HFFc6 (cell line): ENCODE data around the gene PASK. TPM values are rescaled to one million over a fixed set of nuclear protein-coding genes. Genes with fewer than 3 reads are reported as not detected.

ENCODE experiments used
- DNase-seq: peaks from one replicate; pipeline ENCODE4 v3.0.0-alpha.2; 2018
- H3K27ac Mint-ChIP-seq: 2 replicates; pipeline ENCODE4 v1.8.0; 2020; ENCODE audit warnings: mild to moderate bottlenecking, mixed read lengths
- H3K27me3 Mint-ChIP-seq: 2 replicates; pipeline ENCODE4 v1.8.0; 2021; ENCODE audit warnings: mild to moderate bottlenecking, moderate library complexity, mixed read lengths; ENCODE audit not compliant: insufficient read depth
- H3K36me3 Mint-ChIP-seq: 2 replicates; pipeline ENCODE4 v1.8.0; 2021; ENCODE audit warnings: low read depth, mixed read lengths
- H3K4me1 Mint-ChIP-seq: 2 replicates; pipeline ENCODE4 v1.8.0; 2020; ENCODE audit warnings: low read depth, mixed read lengths
- H3K4me3 Mint-ChIP-seq: 2 replicates; pipeline ENCODE4 v1.8.0; 2020; ENCODE audit warnings: mild to moderate bottlenecking, moderate library complexity, mixed read lengths
- H3K9me3 Mint-ChIP-seq: 2 replicates; pipeline ENCODE4 v1.8.0; 2020; ENCODE audit warnings: mild to moderate bottlenecking, mixed read lengths
- CTCF ChIP-seq: fragments of 200-600 bp; sonication (generic); IDR thresholded peaks from 2 replicates; pipeline ENCODE4 v1.5.0; 2021; ENCODE audit warnings: antibody characterized with exemption, mild to moderate bottlenecking
- total RNA-seq, 6 experiments: library from RNA; stranded (reverse); fragmentation: NEBNext Ultra II Directional; extraction: Animal tissue kit (Norgen Biotek cat#: 25700); gene quantifications; 2 replicates in 1 of 6; 3 replicates in 5 of 6; pipeline ENCODE4 v1.2.3, GENCODE V29; 2021

The PASK gene
- total RNA-seq, 6 experiments from 2014 or later = 3.3 to 7.1 (median 6.0) TPM

- Mint-ChIP-seq H3K27ac (no peak overlapping the region), H3K27me3 (no peaks in the 10 kb centered on the region; the same call in 1 of the 2 replicates), H3K4me1 (no peaks in the 10 kb centered on the region; the same call in 1 of the 2 replicates), H3K9me3 (no peaks in the 10 kb centered on the region), H3K36me3 (peaks cover 4% of the 10 kb centered on the region; the same call in 1 of the 2 replicates), H3K4me3 (no peak overlapping the region)
- DNase-seq = no peak
- TF ChIP-seq CTCF = no peak
These were observed 37.2 kb downstream of the PASK start for GRCh38 chr2:241112046-241112445.

GRCh38 chr2:241111440-241111805 lies 37.8 kb downstream of the PASK start:
- TF ChIP-seq CTCF = no peak
- Mint-ChIP-seq H3K4me3 (no peak overlapping the region), H3K27me3 (no peaks in the 10 kb centered on the region; the same call in 1 of the 2 replicates), H3K36me3 (peaks cover 1% of the 10 kb centered on the region; the same call in 1 of the 2 replicates), H3K9me3 (no peaks in the 10 kb centered on the region), H3K4me1 (no peaks in the 10 kb centered on the region), H3K27ac (no peak overlapping the region)
- no peak for DNase-seq

- H3K27me3 Mint-ChIP-seq = no peaks in the 10 kb centered on the region; the same call in 1 of the 2 replicates
- no peaks in the 10 kb centered on the region for H3K36me3 Mint-ChIP-seq
- no peak overlapping the region for H3K4me3 Mint-ChIP-seq
- H3K4me1 Mint-ChIP-seq = no peaks in the 10 kb centered on the region
- no peaks in the 10 kb centered on the region for H3K9me3 Mint-ChIP-seq
- TF ChIP-seq CTCF = no peak
- no peak overlapping the region for H3K27ac Mint-ChIP-seq
- no peak for DNase-seq
These were observed 38.4 kb downstream of the PASK start for GRCh38 chr2:241110607-241111439.

GRCh38 chr2:241110089-241110606 lies 39.1 kb downstream of the PASK start:
- H3K4me1 Mint-ChIP-seq = no peaks in the 10 kb centered on the region
- H3K4me3 Mint-ChIP-seq = no peak overlapping the region
- H3K9me3 Mint-ChIP-seq = no peaks in the 10 kb centered on the region
- no peak overlapping the region for H3K27ac Mint-ChIP-seq
- no peaks in the 10 kb centered on the region; the same call in 1 of the 2 replicates for H3K27me3 Mint-ChIP-seq
- DNase-seq = no peak
- TF ChIP-seq CTCF = no peak
- H3K36me3 Mint-ChIP-seq = no peaks in the 10 kb centered on the region

GRCh38 chr2:241109210-241110088 lies 39.8 kb downstream of the PASK start:
- H3K36me3 Mint-ChIP-seq = no peaks in the 10 kb centered on the region
- TF ChIP-seq CTCF = no peak
- no peak overlapping the region for H3K4me3 Mint-ChIP-seq
- H3K4me1 Mint-ChIP-seq = no peaks in the 10 kb centered on the region
- H3K27ac Mint-ChIP-seq = no peak overlapping the region
- DNase-seq = no peak
- no peaks in the 10 kb centered on the region; the same call in 1 of the 2 replicates for H3K27me3 Mint-ChIP-seq
- H3K9me3 Mint-ChIP-seq = no peaks in the 10 kb centered on the region
